NCI-H128 (cell line): ENCODE measurements around the gene SSR4.

ENCODE experiments used
- DNase-seq: peaks from one replicate; lab custom pipeline; 2025; ENCODE audit not compliant: unreplicated experiment; lab: John Stamatoyannopoulos, UW

Gene SSR4

DNA sequence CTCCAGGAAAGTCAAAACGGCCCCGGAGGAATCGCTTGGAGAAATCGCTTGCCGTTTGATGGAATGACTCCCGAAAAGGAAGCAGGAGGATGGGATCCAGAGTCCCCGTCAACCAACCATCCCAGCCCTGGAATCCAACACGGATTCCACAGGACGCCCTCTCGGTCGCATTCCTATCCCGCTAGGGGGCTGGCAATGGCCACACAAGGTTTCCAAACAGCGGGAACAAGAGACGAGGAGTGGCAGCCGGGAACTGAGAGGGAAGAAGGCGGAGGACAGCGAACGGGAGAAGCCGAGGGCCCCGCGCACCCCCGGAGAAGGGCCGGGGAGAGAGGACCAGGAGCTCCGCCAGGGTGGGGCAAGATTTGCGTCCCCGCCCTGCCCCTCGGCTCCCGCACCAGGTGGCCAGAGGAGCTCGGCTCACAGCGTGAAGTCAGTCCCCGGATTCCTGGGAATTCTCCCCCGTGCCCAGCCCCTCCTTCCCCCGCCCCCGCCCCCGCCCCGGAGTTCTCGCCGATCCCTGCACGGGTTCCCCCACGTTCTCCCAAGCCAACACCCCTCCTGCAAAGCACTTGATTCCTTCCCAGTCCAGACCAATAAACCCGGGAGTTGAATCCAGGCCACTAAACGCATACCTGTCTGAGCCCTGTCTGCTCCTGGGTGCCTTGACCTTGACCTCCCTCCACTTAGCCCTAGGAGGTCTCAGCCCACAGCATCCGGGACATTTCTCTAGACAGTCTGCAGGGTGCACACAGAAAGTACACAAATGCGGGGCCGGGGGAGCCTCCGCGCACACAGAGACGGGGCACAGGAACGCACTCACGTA, 34.5 kb downstream of the SSR4 start:
- DNase-seq: no peak

DNA sequence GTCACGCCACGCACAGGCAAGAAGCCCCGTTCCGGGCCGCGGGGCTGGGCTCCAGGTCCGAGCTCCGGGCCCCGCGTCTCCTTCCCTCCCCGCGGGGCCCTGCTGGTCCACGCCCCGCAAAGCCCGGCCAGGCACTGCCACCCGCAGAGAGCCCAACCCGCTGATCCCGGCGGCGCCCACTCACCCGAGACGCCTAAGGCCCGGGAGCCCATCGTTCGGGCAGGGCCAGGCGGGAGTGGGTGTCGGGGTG, 35.0 kb downstream of the SSR4 start:
- no peak for DNase-seq

DNA sequence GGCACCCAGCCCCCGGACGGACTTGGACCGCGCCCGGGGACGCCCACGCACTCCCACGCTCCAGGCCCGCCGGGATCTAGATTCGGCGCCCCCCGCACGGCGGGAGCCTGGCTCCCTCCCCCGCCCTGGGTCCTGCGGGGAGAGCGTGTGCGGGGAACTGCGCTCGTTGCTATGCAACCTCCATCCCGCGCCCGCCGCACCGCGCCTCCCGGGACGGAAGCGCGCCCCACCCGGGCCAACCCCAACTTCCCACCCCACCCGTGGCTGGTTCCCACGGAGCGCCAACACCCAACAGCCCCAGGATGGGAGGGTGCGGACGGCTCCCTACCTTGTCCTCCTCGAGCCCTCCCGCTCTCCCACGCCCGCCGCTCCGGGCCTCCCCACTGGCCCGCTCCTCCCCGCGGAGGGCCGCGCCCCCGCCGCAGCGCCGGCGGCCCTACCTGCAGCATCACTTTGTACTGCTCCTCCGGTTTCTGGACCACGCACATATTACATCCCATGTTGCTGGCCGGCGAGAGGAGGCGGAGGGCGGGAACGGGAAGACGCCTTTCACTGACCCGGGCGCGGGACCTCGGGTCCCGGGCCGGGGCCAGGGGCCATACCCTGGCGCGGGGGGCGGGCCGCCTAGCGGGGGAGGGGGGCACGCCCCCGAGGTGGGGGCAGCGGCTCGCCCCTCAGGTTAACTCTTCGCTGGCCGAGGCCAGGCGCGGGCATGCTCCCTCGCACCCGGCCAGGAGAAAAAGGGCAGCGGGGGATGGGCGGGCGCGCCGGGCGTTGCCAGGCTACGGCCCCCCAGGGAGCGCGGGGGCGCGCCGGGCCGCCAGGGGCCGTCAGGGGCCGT, 35.6 kb downstream of the SSR4 start, which contains the start of gene PDZD4:
Gene PDZD4, minus strand, starts transcription at position 746 of the 841 bp plus-strand sequence. Its CDS starts 246 bp downstream, at position 500.
- no peak for DNase-seq

DNA sequence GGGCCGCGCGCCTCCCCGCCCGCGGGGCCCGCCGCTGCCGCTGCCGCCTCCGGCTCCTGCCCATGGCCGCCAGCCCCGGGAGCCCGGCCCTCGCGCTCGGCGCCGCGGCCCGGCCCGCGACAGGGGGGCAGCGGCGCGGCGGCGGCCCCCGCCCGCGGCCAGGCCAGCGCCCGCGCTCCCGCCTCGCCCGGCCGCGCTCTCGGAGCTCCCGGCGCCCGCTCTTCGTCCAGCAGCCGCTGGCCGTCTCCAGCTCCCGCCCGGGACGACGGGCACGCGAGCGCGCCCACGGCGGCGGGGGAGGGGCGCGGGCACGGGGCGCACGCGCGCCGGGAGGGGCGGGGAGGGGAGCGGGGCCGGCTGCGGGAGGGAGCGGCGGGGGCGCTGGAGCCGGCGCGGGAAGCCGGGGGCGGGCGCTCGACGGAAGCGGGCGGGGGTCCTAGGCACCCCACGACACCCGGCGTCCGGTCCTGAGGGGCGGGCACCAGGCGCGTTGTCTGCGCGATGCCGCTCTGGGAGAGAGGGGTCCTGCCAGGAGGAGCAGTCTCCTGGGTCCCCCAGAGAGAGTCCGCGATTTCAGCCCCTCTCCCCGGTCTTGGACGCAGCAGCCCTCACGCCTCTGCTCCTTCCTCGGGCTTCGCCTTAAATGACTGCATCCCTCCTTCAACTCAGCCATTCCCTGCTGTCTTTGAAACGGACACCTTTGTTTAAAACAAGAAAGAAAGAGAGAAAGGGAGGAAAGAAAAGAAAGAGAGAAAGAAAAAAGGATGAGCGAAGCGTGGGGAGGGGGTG, 36.4 kb downstream of the SSR4 start:
- DNase-seq: no peak

DNA sequence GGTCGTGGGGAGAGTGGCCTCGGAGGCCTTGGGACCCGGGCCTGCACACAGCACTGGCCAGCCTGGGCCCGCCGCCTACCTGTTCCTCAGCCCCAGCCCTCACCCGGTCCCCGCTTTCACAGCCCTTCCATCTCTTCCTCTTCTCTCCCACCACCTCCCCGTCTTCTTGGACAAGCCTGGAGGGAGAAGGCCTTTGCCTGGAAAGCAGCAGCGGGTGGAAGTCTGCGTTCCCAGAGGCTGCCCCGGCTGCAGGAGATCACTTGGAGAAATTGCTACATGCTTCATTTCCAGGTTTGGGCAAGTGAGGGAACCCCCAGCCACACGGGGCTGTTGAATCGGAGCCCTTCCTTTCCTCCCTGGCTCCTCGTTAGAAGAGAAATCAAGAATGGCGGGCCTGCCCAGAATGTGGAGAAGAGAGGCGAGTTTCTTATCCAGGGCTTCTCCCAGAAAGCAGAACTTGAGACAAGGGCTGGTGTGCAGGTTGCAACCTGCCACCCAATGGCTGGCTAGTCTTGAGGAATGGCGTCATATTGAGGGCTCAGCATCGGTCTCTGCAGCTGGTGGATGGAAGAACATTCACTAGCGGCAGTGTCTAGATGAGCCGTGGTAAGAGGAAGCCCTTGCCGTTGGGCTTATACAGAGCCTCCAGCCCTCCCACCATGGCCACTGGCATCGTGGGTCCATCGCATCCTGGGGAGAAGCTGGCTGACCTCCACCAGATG, 37.1 kb downstream of the SSR4 start:
- DNase-seq: no peak

DNA sequence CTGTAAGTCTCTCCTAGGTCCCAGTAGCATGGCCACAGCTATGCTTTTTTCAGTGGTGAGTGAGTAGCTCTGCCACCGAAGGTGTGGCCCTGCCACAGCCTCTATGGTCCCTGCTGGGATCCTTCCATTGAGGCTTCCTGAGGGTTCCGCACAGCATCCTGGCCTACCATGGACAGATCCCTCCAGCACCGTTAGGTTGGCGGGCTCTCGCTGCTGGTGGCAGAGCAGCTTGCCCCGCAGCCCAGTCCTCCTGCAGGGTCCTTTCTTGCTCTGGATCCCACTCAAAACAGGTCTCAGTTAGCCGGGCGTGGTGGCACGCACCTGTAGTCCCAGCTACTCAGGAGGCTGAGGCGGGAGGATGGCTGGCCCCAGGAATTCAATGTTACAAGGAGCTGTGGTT, 38.3 kb downstream of the SSR4 start:
- no peak for DNase-seq

DNA sequence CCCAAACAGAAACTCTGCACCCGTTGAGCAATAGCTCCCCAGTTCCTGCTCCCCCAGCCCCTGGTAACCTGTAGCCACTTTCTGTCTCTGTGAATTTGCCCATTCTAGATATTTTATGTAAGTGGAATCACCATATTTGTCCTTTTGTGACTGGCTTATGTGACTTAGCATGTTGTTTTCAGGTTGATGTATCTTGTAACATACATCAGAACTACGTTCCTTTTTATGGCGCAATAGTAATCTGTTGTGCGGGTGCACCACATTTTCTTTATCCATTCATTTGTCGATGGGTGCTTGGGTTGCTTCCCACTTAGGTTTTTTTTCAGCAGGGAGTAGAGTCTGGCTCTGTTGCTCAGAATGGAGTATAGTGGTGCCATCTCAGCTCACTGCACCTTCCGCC, 42.5 kb downstream of the SSR4 start:
- no peak for DNase-seq

DNA sequence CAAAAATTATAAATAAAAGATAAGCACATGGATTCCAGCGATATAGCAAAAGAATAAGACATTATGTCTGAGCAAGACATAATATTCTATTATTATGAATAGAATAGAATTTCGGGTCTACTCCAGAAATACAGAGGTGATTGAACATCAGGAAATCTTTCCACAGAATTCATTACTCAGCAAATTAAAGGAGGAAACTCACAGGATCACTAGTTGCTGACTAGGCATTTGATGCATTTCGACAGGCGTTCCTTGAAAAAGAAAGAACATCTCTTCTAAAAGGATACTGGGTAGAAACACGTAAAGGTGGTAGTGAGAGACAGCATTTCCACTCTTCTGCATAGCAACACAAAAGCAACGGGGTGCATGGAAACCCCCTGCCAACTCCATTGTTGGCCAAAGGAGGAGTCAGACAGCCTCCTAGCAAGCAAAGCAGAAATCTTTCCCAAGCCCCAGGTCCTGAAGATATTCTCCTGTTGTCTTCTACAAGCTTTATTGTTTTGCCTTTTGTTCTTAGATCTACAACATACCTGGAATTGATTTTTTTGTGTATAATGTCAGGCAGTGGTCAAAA, 50.1 kb downstream of the SSR4 start:
- DNase-seq: no peak

DNA sequence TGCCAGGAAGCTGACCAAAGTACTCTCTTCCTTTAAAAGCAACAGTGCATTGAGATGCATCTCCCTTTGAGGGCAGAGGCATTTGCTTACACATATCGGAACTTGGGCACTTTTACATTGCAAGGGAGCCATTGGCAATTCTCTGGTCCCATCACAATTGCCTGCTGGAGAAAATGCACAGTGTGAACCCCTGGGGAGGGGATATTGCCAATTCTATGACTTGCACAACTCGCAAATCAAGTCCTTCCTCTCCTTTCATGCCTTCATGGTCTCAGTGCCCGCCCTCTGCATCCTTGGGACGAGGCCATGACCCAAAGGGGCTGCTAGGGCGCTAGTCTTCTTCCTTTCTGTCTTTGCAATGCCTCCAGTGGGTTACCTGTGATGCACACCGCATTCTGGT, 50.7 kb downstream of the SSR4 start:
- no peak for DNase-seq

DNA sequence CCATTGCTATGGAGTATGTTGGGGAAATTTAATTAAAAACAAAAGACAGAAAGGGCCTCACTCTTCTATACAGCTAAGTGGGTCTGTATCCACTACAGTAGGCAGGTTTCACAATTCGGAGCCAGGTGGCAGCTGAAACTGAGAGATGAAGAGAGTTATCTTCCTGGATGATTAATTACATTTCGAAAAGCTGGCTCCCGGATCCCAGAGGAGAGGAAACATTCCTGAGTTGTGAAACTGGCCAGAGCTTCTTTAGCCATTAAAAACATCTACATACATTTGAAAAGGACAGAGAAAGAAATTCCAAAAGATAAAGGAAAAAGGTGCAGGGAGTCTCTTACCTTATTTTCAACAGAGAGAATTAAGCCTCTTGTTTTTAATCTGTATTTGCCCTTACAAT, 51.4 kb downstream of the SSR4 start:
- no peak for DNase-seq
